ENCODE results near the gene SMCR8. TPM values are rescaled to one million over a fixed set of nuclear protein-coding genes. Genes with fewer than 3 reads are reported as not detected.

SMCR8 gene
- total and polyA plus RNA-seq, 2 of the 8 experiments (the other 6 are each of a cell fraction or from before 2014, with no cell fraction given), result 6.9 to 18.5 TPM

GRCh38 chr17:18277076-18277475, 38.0 kb upstream of the SMCR8 start (continued):
- no peak for TF ChIP-seq SIX5 (IDR thresholded peaks at IDR 0.05; ENCODE audit: low read depth, low read length)
